ENCODE measurements around the gene CADM4. TPM values are rescaled to one million over a fixed set of nuclear protein-coding genes. Genes with fewer than 3 reads are reported as not detected.

The CADM4 gene
- total RNA-seq, 3 donors from 2014 or later, result 1.2 to 26.2 (median 3.4) TPM

Other genes with a start within 250 kb of the CADM4 start
- under 1 TPM in 1 of 3 donors, not detected in 2; 0.35 TPM for gene TEX101, start 225.0 kb downstream of the CADM4 start, total RNA-seq
- 1 to 10 TPM in 1 of 3 donors, under 1 TPM in 2; 0.23 to 1.5 (median 0.46) TPM for gene LYPD3, start 174.2 kb downstream of the CADM4 start, total RNA-seq
- gene PHLDB3, start 135.1 kb downstream of the CADM4 start, total RNA-seq, result 10 to 100 TPM; 13.2 to 22.4 (median 21.3) TPM
- 100 to 1,000 TPM; 235 to 713 (median 450) TPM for gene ETHE1, start 112.6 kb downstream of the CADM4 start, total RNA-seq
- gene ZNF575, start 106.7 kb downstream of the CADM4 start, total RNA-seq, result 10 to 100 TPM in 1 of 3 donors, 1 to 10 TPM in 2; 9.1 to 18.2 (median 9.6) TPM
- gene XRCC1, start 64.3 kb downstream of the CADM4 start, total RNA-seq, result 10 to 100 TPM; 16.4 to 33.4 (median 21.1) TPM
- 1 to 10 TPM in 2 of 3 donors, under 1 TPM in 1; 0.61 to 7.4 (median 2.0) TPM for gene PINLYP, start 64.0 kb downstream of the CADM4 start, total RNA-seq
- gene IRGQ, start 43.7 kb downstream of the CADM4 start, total RNA-seq, result 10 to 100 TPM; 18.9 to 29.4 (median 21.9) TPM
- 10 to 100 TPM; 15.4 to 18.9 (median 16.3) TPM for gene ZNF576, start 43.3 kb downstream of the CADM4 start, total RNA-seq
- gene SRRM5, start 27.8 kb downstream of the CADM4 start, total RNA-seq, result under 1 TPM; 0.14 to 0.63 (median 0.41) TPM
- 10 to 100 TPM; 13.6 to 40.2 (median 19.4) TPM for gene ZNF428, start 20.2 kb downstream of the CADM4 start, total RNA-seq
- gene PLAUR, start 30.3 kb upstream of the CADM4 start, total RNA-seq, result 100 to 1,000 TPM in 1 of 3 donors, 10 to 100 TPM in 2; 62.0 to 100 (median 75.1) TPM
- gene IRGC, start 76.2 kb upstream of the CADM4 start, total RNA-seq, result not detected
- gene SMG9, start 115.1 kb upstream of the CADM4 start, total RNA-seq, result 10 to 100 TPM; 32.2 to 41.4 (median 34.7) TPM
- 10 to 100 TPM; 14.9 to 36.2 (median 36.1) TPM for gene KCNN4, start 141.1 kb upstream of the CADM4 start, total RNA-seq
- gene LYPD5, start 162.6 kb upstream of the CADM4 start, total RNA-seq, result 1 to 10 TPM in 2 of 3 donors, under 1 TPM in 1; 0.61 to 4.8 (median 3.9) TPM
- gene ZNF283, start 187.5 kb upstream of the CADM4 start, total RNA-seq, result 10 to 100 TPM in 2 of 3 donors, 1 to 10 TPM in 1; 7.6 to 21.8 (median 14.1) TPM
- gene ZNF404, start 244.1 kb upstream of the CADM4 start, total RNA-seq, result 1 to 10 TPM in 2 of 3 donors, under 1 TPM in 1; 0.58 to 5.5 (median 1.7) TPM

Data from mucosa of descending colon (tissue), 3 donors.